ENCODE results near the gene PODXL2.

The PODXL2 gene, protein sequence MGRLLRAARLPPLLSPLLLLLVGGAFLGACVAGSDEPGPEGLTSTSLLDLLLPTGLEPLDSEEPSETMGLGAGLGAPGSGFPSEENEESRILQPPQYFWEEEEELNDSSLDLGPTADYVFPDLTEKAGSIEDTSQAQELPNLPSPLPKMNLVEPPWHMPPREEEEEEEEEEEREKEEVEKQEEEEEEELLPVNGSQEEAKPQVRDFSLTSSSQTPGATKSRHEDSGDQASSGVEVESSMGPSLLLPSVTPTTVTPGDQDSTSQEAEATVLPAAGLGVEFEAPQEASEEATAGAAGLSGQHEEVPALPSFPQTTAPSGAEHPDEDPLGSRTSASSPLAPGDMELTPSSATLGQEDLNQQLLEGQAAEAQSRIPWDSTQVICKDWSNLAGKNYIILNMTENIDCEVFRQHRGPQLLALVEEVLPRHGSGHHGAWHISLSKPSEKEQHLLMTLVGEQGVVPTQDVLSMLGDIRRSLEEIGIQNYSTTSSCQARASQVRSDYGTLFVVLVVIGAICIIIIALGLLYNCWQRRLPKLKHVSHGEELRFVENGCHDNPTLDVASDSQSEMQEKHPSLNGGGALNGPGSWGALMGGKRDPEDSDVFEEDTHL

DNA sequence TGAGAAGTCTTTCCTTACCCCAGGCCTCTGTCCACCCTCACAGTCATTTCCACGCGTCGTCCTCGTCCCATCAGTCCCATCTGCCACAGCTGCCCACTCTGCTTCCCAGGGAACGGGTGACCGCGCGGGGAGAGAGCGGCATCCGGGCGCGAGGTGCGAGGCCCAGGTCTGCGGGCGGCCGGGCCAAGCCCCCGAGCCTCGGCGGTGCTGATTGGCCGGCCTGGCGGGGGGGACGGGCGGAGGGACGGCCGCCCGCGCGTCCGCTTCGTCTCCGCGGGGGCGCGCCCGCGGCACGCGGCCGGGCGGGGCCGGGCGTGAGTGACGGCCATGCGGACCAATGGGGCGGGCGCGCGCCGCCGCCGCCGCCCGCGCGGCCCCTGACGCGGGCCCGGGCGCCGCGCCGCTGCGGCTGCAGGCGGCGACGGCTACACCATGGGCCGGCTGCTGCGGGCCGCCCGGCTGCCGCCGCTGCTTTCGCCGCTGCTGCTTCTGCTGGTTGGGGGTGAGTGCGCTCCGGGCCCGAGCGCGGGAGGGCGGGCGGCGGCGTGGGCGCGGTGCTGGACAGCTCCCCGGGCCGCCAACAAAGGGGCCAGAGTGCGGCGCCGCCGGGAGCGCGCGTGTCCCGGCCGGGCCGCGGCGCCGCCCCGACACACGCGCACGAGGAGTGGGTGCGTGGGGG is at the start of gene PODXL2:
Gene PODXL2 (plus strand): TSS at position 398 of the 679 bp plus-strand sequence. CDS start 35 bp downstream, at position 433.
- peak; percentile 53 for DNase-seq (ENCODE audit: low read depth)
- H3K4me3 ChIP-seq (ENCODE audit: low read depth, low read length), result peak within 1 kb of the TSS; percentile 46
- TF ChIP-seq, protein P1, sequence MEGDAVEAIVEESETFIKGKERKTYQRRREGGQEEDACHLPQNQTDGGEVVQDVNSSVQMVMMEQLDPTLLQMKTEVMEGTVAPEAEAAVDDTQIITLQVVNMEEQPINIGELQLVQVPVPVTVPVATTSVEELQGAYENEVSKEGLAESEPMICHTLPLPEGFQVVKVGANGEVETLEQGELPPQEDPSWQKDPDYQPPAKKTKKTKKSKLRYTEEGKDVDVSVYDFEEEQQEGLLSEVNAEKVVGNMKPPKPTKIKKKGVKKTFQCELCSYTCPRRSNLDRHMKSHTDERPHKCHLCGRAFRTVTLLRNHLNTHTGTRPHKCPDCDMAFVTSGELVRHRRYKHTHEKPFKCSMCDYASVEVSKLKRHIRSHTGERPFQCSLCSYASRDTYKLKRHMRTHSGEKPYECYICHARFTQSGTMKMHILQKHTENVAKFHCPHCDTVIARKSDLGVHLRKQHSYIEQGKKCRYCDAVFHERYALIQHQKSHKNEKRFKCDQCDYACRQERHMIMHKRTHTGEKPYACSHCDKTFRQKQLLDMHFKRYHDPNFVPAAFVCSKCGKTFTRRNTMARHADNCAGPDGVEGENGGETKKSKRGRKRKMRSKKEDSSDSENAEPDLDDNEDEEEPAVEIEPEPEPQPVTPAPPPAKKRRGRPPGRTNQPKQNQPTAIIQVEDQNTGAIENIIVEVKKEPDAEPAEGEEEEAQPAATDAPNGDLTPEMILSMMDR (IDR thresholded peaks at IDR 0.05; ENCODE audit: insufficient read depth, low read depth, low read length, missing control alignments), result no peak

- TF ChIP-seq, protein P1 (IDR thresholded peaks at IDR 0.05; ENCODE audit: insufficient read depth, low read depth, low read length, missing control alignments), result no peak
- no peak for DNase-seq (ENCODE audit: low read depth)
- no peak overlapping the region for H3K4me3 ChIP-seq (ENCODE audit: low read depth, low read length)
Measured at GRCh38 chr3:127580327-127581060, 48.5 kb upstream of the PODXL2 start.

- TF ChIP-seq, protein P1 (IDR thresholded peaks at IDR 0.05; ENCODE audit: insufficient read depth, low read depth, low read length, missing control alignments), result no peak
- DNase-seq (ENCODE audit: low read depth), result no peak
Measured at GRCh38 chr3:127584734-127585133, 44.3 kb upstream of the PODXL2 start.

GRCh38 chr3:127585163-127585812 is 43.7 kb upstream of the PODXL2 start:
- TF ChIP-seq, protein P1 (IDR thresholded peaks at IDR 0.05; ENCODE audit: insufficient read depth, low read depth, low read length, missing control alignments), result no peak
- no peak for DNase-seq (ENCODE audit: low read depth)
- H3K4me3 ChIP-seq (ENCODE audit: low read depth, low read length), result no peak overlapping the region

More at GRCh38 chr3:127584734-127585133, 44.3 kb upstream of the PODXL2 start:
- no peak overlapping the region for H3K4me3 ChIP-seq (ENCODE audit: low read depth, low read length)

GRCh38 chr3:127585813-127586413 is 43.1 kb upstream of the PODXL2 start:
- no peak overlapping the region for H3K4me3 ChIP-seq (ENCODE audit: low read depth, low read length)
- DNase-seq (ENCODE audit: low read depth), result no peak
- TF ChIP-seq, protein P1 (IDR thresholded peaks at IDR 0.05; ENCODE audit: insufficient read depth, low read depth, low read length, missing control alignments), result no peak

GRCh38 chr3:127587876-127588275 is 41.1 kb upstream of the PODXL2 start:
- TF ChIP-seq, protein P1 (IDR thresholded peaks at IDR 0.05; ENCODE audit: insufficient read depth, low read depth, low read length, missing control alignments), result no peak
- H3K4me3 ChIP-seq (ENCODE audit: low read depth, low read length), result no peak overlapping the region
- peak; percentile 29 for DNase-seq (ENCODE audit: low read depth)
